Endothelial cell of hepatic sinusoid (primary cell): ENCODE measurements around the gene FRY.

ENCODE experiments used
- in situ Hi-C: cut with HindIII; loops from 2 replicates; pipeline ENCODE4 v1.10.0; 2017; ENCODE audit warnings: low sequenced_read_pairs

FRY gene

DNA sequence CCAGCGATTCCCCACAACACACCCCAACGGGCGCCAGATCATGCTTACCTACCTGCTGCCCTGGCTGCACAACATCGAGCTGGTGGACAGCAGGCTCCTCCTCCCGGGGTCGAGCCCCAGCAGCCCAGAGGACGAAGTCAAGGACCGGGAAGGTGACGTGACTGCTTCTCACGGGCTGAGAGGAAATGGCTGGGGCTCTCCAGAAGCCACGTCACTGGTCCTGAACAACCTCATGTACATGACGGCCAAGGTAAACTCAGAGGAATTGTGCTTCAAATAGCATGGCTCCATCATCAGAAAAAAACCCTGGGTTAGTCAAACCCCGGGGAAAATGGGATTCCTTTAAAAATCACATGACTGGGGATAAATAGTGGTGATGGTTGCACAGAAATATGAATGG is 177.3 kb downstream of the FRY start:
- in situ Hi-C loops, result no loop called here

DNA sequence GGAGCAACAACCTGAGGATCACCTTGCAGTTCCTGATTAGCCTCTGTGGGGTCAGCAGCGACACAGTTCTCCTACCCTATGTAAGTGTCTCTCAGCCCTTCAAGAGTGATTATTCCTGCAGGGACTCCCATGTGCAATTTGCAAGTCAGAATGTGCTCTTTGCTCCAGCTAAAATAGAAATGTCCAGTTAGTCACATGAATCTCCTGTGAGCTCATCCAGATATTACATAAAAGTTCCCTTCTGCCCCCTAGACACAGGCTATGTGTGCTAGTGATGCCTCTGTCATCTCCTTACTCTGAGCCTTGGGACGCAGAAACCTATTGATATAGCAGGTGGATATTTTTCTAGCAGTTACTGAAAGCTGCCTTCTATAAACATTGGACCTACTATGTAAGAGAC is 178.1 kb downstream of the FRY start:
- in situ Hi-C loops, result no loop called here

DNA sequence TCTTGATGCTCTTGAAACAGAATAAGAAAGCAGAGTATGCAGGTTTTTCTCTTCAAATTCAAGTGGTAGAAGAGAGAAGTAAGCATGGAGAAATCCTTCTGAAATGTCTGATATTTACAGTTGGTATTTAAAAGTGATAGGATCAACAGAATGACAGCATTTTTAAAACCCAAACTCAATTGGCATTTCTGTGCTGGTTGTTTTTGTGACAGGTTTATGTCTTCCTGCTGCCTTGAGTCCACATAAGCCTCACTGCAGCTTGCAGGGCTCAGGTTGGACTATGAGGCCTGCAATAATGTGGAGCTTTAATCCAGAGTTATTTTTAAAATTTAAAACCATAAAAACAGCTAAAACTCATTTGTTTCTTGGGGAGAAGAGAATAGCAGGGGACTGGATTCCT is 178.5 kb downstream of the FRY start:
- in situ Hi-C loops, result no loop called here

DNA sequence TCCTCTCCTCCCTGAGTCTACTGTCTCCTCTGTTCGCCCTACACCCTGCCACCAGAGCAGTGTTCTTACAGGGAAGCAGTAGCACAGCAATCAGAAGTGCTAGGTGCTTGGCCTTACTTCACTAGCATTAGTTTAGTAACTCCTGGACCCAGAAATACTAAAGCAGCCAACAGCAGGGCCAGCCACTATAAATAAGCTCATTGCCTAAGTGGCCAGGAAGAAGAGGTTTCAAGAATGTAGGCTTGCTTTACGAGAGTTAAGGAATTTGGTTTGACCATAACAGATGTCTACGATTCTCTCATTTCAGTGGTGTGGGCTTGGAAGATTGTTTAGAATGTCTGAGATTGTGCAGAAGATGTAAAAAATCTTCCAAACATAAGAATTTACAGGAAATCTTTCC is 180.2 kb downstream of the FRY start:
- in situ Hi-C loops, result no loop called here

DNA sequence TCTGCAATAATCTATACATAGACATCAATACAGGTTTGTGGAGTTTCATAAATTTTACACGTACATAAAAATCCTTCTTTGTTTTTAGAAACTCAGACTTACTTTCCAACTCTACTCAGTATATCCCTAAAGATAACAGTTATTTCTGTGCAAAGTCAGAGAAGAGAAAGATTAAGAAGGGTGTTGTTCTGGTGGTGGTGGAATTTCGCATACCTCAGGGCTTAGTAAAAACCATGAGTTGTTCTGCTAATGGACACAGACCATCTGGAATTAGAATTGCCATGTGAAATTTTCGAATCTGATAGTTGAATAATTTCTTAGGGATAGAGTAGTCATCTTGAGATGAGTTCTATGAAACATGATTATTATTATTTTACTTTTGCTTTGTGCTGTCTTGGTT is 180.8 kb downstream of the FRY start:
- in situ Hi-C loops, result no loop called here

DNA sequence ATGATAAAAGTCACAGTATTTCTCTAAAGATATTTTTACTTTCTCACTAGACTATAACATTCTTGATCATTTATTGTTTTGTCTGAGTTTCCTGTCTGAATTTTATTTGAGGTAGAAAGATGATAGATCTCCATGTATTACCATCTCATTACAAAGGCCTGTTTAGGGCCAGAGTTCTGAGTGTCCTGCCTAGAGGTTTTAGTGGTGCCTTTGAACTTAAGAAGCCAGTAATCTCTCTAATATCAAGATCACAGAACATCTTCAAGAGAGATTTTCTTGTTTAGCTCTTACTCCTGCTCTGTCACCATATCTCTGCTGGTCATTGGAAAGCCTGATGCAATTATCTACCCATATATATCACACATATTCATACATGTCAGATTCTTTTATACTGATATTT is 182.1 kb downstream of the FRY start:
- in situ Hi-C loops, result no loop called here

DNA sequence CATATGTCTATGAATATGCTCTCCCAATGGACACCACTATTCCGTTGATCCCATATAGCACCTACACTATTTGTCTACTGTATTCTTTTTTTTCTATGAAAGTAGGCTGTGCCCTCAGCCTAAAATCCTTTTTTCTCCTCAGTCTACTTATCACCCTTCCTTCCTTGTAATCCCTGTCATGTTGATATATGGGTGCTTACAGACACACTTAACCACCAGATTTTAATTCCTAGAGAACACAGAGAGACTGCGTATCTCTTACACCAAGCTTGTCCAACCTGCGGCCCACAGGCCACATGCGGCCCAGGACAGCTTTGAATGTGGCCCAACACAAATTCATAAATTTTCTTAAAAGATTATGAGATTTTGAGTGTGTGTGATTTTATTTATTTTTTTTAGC is 182.5 kb downstream of the FRY start:
- in situ Hi-C loops, result no loop called here

DNA sequence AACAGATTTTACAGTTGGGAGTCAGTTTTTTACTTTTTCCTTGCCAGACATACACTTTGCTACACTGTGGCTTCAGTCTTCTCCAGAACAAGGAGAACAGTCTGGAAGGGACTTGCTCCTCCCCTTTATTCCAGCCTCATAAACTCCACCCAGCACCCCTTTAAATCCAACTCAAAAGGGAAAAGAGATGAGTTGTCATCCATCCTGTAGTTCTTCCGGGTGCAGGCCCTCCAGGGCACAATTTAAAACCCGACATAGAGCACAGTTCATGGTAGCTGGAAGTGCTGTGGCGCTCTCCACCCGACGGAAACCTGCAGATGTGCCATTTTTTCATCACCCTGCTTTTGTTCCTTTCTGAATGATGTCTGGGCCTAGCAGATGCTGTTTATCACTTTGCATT is 184.7 kb downstream of the FRY start:
- in situ Hi-C loops, result no loop called here

DNA sequence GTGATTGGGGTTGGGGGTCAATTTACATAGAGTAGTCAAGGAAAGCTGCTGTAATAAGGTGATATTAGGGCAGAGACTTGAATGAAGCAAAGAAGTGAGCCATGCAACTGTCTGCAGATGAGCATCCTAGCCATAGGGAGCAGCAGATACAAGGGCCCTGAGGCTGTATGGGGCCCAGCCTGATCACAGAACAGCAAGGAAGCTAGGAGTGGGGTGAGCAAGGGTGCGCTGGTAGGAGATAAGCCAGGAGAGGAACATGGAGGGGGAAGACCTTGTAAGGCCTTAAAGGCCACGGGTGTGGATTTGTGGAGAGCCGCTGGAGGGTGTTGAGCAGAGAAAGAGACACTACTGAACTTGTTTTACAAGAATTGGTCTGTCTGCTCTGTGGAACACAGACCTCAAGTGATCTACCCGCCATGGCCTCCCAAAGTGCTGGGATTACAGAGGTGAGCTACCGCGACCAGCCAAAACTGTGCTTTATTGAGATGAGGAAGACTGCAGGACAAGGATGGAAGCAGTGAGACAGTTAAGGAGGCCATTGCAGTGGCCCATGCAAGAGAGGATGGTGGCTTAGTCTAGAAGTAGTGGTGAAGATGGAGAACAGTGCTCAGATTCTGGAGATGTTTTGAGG is 190.6 kb downstream of the FRY start:
- in situ Hi-C loops, result no loop called here

DNA sequence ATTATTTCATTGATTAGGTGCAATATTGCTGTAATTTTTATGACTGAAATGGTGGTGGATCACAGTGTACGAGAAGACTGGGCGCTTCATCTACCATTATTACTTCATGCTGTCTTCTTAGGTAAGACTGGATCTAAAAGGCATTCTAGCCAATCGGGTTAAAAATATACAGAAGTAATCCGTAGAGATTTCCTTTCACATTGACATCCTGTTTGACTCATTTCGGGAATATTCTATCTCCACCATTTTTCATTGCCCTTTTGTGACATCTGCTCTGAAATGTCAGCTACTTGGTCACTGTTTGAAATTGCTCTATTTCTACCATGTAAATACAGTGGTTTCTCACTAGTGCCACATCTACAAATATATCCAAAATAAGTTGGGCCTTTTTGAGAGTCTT is 193.3 kb downstream of the FRY start:
- in situ Hi-C loops, result no loop called here

DNA sequence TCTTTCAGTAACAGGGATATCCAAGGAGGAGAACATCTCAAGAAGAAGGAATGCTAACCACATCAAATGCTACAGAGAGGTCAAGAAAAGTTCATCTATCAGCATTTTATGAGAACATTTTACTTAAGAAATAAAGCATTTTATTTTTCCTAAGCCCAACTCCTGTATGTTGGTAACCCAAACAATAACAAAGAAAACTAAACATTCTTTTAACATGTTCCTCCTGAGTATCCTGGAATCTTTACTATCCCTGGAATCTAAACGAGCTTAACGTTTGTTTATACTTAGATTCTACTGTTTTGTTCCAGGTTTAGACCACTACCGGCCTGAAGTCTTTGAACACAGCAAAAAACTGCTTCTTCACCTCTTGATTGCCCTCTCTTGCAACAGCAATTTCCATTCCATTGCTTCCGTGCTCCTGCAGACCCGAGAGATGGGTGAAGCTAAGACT is 193.9 kb downstream of the FRY start:
- in situ Hi-C loops, result no loop called here

DNA sequence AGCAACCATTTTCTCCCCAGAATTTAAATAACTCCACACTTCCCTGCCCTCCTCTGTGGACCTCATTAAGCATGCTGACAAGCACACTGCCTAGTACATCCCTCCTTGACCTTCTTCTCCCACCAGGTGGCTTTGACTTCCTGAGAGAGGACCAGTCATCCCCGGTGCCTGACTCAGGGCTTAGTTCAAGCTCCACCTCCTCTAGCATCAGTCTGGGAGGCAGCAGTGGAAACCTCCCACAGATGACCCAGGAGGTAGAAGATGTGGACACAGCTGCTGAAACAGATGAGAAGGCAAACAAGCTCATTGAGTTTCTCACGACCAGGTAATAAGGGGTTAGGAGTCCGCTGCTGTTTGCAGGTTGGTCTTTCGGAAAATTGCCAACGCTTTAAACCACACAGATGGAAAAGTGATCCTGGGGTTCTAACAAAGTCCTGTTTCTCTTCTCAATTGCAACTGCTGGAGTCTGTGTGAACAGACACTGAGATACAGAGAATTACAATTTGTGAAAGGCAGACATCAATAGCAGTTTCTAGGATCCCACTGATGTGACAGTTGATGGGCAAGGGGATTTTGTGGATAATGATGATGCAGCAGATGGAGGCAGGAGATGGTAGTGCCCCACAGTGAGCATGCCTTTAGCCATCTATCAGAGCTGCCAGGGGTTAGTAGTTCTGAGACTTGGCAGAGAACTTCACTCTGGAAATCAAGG is 196.9 kb downstream of the FRY start:
- in situ Hi-C loops, result no loop called here

DNA sequence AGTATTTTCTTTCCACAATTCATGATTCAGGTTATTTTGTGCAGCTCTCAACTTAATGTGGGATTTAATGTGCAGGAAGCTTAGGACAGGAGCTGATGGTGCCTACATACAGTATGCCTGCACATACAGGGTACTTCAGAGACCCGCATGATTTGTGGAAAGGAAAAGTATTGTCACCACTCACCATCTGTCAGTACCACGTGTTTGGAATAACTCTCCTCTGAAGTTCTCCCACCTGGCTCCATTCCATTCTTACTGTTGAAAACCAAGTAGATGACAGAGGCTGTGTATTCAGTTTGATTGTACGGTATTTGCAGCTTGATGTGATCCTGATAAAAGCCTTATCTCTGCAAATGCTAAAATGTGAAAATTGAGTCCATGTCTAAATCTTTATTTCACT is 197.9 kb downstream of the FRY start:
- in situ Hi-C loops, result no loop called here

DNA sequence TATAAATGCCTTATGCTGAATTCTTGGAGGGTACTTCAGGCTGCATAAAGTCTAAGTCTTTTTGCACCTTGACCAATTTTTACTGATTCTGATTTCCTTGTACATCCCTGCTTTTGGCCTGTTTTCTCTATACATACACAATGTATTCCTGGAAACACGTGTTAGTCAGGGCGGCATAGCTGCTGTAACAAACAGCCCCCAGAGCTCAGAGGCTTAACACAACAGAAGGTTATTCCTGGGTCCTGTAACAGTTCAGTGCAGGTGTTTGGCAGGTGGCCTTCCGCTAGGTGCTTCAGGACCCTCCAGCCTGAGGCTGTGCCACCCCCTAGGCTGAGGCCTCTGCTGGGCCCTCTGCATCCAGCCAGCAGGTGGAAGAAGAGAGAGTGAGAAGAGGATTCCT is 200.7 kb downstream of the FRY start:
- in situ Hi-C loops, result no loop called here

DNA sequence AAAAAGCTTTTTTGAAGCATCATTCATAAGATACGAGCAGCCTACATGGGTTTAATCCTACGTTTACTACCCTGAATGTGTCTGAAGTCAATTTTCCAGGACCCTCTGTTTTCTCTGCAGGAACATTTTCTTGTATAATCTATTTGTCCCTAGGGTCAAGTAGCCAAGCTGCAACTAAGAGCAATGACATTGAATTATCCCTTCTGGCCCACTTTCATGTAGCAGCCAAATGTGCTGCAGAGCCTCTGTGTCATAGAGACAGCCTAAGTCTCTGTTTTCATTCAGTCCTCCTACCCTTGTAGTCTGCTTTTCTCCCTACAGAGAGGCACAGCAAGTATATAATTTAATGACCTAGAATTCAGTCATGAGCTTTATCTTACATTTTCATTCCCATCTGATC is 201.5 kb downstream of the FRY start:
- in situ Hi-C loops, result no loop called here

DNA sequence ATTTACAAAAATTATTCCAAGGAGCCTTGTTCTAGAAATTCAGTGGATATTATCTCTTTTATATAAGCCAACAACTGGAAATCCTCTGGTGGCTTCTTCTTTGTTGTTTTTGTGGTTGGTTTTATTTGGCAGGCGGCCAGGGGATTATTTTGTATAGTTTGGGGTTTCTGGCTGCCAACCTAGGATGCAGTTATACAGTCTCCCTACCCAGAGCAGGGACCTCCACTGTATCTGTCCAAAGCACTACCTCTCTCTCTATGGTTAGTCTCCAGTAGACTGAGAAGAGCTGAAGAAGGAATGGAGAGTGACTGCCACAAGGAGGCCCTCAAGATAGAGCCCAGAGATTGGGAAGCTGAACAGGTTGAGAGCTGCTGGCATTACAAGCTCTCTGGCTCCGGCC is 203.3 kb downstream of the FRY start:
- in situ Hi-C loops, result no loop called here

DNA sequence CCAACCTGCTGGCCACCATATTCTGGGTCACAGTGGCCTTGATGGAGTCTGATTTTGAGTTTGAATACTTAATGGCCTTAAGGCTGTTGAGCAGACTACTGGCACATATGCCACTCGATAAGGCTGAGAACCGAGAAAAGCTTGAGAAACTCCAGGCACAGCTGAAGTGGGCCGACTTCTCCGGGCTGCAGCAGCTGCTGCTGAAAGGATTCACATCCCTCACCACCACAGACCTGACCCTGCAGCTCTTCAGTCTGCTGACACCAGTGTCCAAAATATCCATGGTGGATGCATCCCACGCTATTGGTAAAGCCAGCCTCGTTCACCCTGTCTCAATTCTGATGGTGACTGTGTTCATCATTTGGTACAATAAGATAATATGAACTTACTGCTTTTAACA is 206.1 kb downstream of the FRY start:
- in situ Hi-C loops, result no loop called here

DNA sequence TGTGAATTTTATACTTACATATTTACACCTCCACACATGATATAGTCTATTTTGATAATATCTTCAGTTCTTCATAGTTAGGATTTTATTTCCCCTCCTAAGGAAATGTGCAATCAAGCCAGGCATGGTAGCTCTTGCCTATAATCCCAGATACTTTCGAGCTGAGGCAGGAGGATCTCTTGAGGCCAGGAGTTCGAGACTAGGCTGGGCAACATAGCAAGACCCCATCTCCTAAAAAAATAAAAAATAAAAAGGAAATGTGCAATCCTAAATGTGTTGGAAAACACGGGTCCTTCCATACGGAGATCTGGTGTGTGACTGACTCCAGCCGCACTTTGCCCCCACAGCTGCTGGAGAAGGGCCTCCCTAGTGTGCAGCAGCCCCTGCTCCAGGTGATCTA is 212.1 kb downstream of the FRY start:
- in situ Hi-C loops, result no loop called here

DNA sequence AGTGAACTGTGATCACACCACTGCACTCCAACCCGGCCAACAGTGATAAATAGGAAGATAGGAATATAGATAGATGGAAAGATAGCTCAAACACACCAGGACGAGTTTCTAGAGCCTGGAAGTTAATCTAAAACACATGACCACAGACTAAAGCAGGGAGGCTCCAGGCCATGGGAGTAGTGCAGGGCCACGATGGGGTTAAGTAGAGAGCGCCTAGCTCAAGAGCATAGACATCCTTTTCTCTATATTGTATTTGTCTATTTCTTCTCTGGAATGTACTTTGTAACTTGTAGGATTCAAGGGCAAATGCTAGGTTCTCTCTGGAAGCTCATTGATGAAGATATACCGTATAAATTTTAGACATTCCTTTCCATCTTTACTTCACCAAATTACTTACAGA is 214.0 kb downstream of the FRY start:
- in situ Hi-C loops, result no loop called here

DNA sequence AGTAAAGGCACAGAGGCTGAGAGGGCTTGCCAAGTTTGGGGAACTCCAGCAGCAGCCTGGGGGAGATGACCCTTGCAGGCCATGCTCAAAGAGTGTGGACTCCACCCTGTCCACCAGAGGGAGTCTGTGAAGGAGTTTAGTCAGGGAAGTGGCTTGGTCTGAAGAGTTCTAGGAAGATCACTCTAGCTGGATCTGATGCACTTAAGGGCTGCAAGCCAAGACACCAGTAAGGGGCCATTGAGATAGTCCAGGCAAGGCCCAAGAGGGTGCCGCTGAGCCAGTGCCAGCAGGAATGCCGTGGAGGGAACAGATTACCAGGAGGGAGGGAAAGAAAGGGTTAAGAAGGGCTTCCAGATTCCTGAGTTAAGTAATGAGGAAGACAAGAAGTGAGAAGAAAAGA is 214.9 kb downstream of the FRY start:
- in situ Hi-C loops, result no loop called here

DNA sequence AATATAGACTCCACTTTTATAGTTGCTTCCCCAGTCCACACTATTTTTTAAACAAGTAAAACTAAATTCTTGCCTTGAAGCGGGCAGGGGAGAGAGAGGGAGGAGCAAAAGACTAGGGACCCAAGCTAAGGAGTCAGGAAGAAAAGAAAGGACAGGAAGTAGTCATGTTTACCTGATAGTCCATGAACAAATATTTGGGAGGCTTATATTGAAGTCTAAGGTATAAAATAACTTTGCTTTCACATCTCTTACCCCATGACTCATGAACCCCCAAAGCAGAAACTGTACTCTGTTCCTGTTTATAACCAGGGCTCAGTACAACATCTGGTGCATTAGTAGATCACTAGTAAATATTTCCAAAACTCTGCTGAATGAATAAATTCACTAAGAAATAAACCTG is 216.3 kb downstream of the FRY start:
- in situ Hi-C loops, result no loop called here

DNA sequence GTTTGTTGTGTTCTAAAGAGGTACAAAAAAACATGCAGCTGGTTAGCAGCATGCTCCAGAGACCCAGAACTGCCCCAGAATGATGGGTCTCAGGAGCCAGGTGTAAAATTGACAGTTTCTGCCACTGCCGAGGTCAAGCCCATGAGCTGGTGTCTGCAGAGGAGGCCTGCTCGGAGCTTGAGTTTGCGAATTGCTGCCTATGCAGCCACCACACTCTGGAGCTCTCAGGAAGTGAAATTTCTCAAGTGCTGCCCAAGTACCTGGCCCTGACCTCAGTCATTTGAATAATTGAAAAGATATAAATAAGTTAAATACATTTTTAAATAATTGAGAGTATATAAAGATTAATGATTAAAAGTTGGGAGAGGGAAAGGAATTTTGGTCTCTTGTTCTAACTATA is 217.2 kb downstream of the FRY start:
- in situ Hi-C loops, result no loop called here
